Neural crest cell (in vitro differentiated cells): Measurements from ENCODE around the gene PLA2G6. TPM values are rescaled to one million over a fixed set of nuclear protein-coding genes. Genes with fewer than 3 reads are reported as not detected.

ENCODE experiments used
- DNase-seq: peaks from one replicate; pipeline ENCODE4 v3.0.0; 2021; ENCODE audit warnings: low read depth, mixed read lengths, low spot score
- H3K27ac Mint-ChIP-seq: one replicate; pipeline ENCODE4 v1.8.0; 2021; ENCODE audit warnings: mild to moderate bottlenecking, mixed read lengths; ENCODE audit not compliant: unreplicated experiment
- H3K27me3 Mint-ChIP-seq: 2 replicates; pipeline ENCODE4 v1.8.0; 2021; ENCODE audit warnings: low read depth, mild to moderate bottlenecking, mixed read lengths
- H3K36me3 Mint-ChIP-seq: 2 replicates; pipeline ENCODE4 v1.8.0; 2021; ENCODE audit warnings: low read depth, mild to moderate bottlenecking, mixed read lengths
- H3K4me1 Mint-ChIP-seq: 2 replicates; pipeline ENCODE4 v1.8.0; 2021; ENCODE audit warnings: mixed read lengths
- H3K4me3 Mint-ChIP-seq: one replicate; pipeline ENCODE4 v1.8.0; 2021; ENCODE audit warnings: mild to moderate bottlenecking, mixed read lengths
- H3K9me3 Mint-ChIP-seq: 2 replicates; pipeline ENCODE4 v1.8.0; 2021; ENCODE audit warnings: mixed read lengths
- CTCF ChIP-seq: fragments of 200-600 bp; sonication (generic); conservative IDR thresholded peaks from 2 replicates; pipeline ENCODE4 v1.5.0; 2021; ENCODE audit warnings: antibody characterized with exemption, mild to moderate bottlenecking
- total RNA-seq: library from RNA; stranded (reverse); gene quantifications from 2 replicates; pipeline ENCODE4 v1.2.1, GENCODE V29; 2021

PLA2G6 gene
- total RNA-seq, 1 donor from 2014 or later = 11.0 TPM

GRCh38 chr22:38086001-38086845 is 95.4 kb downstream of the PLA2G6 start:
- H3K9me3 Mint-ChIP-seq = no peaks in the 10 kb centered on the region
- H3K27me3 Mint-ChIP-seq = peaks cover 4% of the 10 kb centered on the region
- DNase-seq = no peak
- no peak overlapping the region for H3K27ac Mint-ChIP-seq
- TF ChIP-seq CTCF = no peak
- no peak overlapping the region for H3K4me3 Mint-ChIP-seq
- H3K4me1 Mint-ChIP-seq = peaks cover 24% of the 10 kb centered on the region
- no peaks in the 10 kb centered on the region for H3K36me3 Mint-ChIP-seq

GRCh38 chr22:38085501-38085900 is 96.1 kb downstream of the PLA2G6 start:
- peaks cover 4% of the 10 kb centered on the region for H3K27me3 Mint-ChIP-seq
- H3K27ac Mint-ChIP-seq = no peak overlapping the region
- no peaks in the 10 kb centered on the region for H3K36me3 Mint-ChIP-seq
- H3K4me3 Mint-ChIP-seq = no peak overlapping the region
- TF ChIP-seq CTCF = no peak
- DNase-seq = no peak
- no peaks in the 10 kb centered on the region for H3K9me3 Mint-ChIP-seq
- H3K4me1 Mint-ChIP-seq = peaks cover 22% of the 10 kb centered on the region

GRCh38 chr22:38085056-38085455 is 96.6 kb downstream of the PLA2G6 start:
- Mint-ChIP-seq H3K36me3 (no peaks in the 10 kb centered on the region), H3K4me3 (no peak overlapping the region), H3K4me1 (peaks cover 19% of the 10 kb centered on the region), H3K27ac (no peak overlapping the region), H3K9me3 (no peaks in the 10 kb centered on the region), H3K27me3 (peaks cover 4% of the 10 kb centered on the region)
- no peak for TF ChIP-seq CTCF
- DNase-seq = no peak

- Mint-ChIP-seq H3K9me3 (no peaks in the 10 kb centered on the region), H3K27ac (no peak within 1 kb of the TSS), H3K4me1 (peaks cover 19% of the 10 kb centered on the region), H3K27me3 (peaks cover 8% of the 10 kb centered on the region), H3K36me3 (no peaks in the 10 kb centered on the region), H3K4me3 (no peak within 1 kb of the TSS)
- DNase-seq = no peak
- no peak for TF ChIP-seq CTCF
Measured at GRCh38 chr22:38083931-38084631, 97.5 kb downstream of the PLA2G6 start, which contains the start of gene SLC16A8. TSS of gene SLC16A8 (minus strand) at chr22:38084184. CDS start at chr22:38082873, 1,311 bp downstream.

- H3K27ac Mint-ChIP-seq = no peak overlapping the region
- H3K36me3 Mint-ChIP-seq = no peaks in the 10 kb centered on the region
- no peak overlapping the region for H3K4me3 Mint-ChIP-seq
- DNase-seq = no peak
- peaks cover 8% of the 10 kb centered on the region for H3K27me3 Mint-ChIP-seq
- H3K9me3 Mint-ChIP-seq = no peaks in the 10 kb centered on the region
- H3K4me1 Mint-ChIP-seq = peaks cover 19% of the 10 kb centered on the region
- TF ChIP-seq CTCF = no peak
Measured at GRCh38 chr22:38082986-38083710, 98.5 kb downstream of the PLA2G6 start.
